BJ (cell line): Measurements from ENCODE around the gene NF1. TPM values are rescaled to one million over a fixed set of nuclear protein-coding genes. Genes with fewer than 3 reads are reported as not detected.

ENCODE experiments used
- CTCF ChIA-PET: fragments of 350-600 bp; formaldehyde crosslinking; extraction: SDS; loops from one replicate; lab custom pipeline; 2021; ENCODE audit warnings: antibody characterized with exemption, inconsistent platforms; lab: Yijun Ruan, JAX
- POLR2A ChIA-PET: fragments of 300-600 bp; sonication (Branson Sonifier 250); formaldehyde crosslinking; extraction: SDS; loops from one replicate; lab custom pipeline; 2021; ENCODE audit warnings: antibody characterized with exemption; lab: Charles Lee
- DNase-seq: peaks from one replicate; pipeline ENCODE4 v3.0.0-alpha.2; 2011; ENCODE audit warnings: low read depth
- H3K27me3 ChIP-seq: 2 replicates; pipeline ENCODE4 v1.6.0; 2011; ENCODE audit warnings: low read length; ENCODE audit not compliant: control insufficient read depth, insufficient read depth
- H3K36me3 ChIP-seq: 2 replicates; pipeline ENCODE4 v1.5.1; 2011; ENCODE audit warnings: low read length; ENCODE audit not compliant: control insufficient read depth, insufficient read depth
- H3K4me3 ChIP-seq: 2 replicates; pipeline ENCODE4 v1.5.1; 2011; ENCODE audit warnings: low read depth, mild to moderate bottlenecking, control low read depth, low read length
- CTCF ChIP-seq: IDR thresholded peaks from 2 replicates; pipeline ENCODE4 v1.5.1; 2011; ENCODE audit warnings: low read depth, mild to moderate bottlenecking, control low read depth, inconsistent platforms, low read length, moderate library complexity; ENCODE audit not compliant: insufficient read depth
- polyA plus RNA-seq: library from polyadenylated mRNA; depleted of rRNA; stranded (reverse); fragments of >200 nt; gene quantifications from 2 replicates; pipeline ENCODE4 v1.2.3, GENCODE V29; 2011

Gene NF1
- polyA plus RNA-seq, 1 experiment, result 29.3 TPM

- Histone ChIP-seq H3K4me3 (no peak overlapping the region), H3K27me3 (peaks cover 2% of the 10 kb centered on the region), H3K36me3 (no peaks in the 10 kb centered on the region)
- DNase-seq, result no peak
- TF ChIP-seq CTCF, result no peak
- CTCF ChIA-PET, result interaction anchor here (1.3 to 1.9 kb wide), 2 partner anchors 9 to 12 kb away, joined by 4 read pairs; no protein-coding TSS in a partner anchor
- POLR2A ChIA-PET, result no interaction called here
Measured at GRCh38 chr17:31413081-31413799, 318.5 kb downstream of the NF1 start.

GRCh38 chr17:31413874-31414549, 319.2 kb downstream of the NF1 start:
- peak; percentile 32 for DNase-seq
- no peak for TF ChIP-seq CTCF
- POLR2A ChIA-PET, result no interaction called here
- H3K4me3 ChIP-seq, result no peak overlapping the region
- no peaks in the 10 kb centered on the region; the same call in 1 of the 2 replicates for H3K27me3 ChIP-seq
- no peaks in the 10 kb centered on the region for H3K36me3 ChIP-seq
- CTCF ChIA-PET, result interaction anchor here (0.6 to 1.9 kb wide), 4 partner anchors 8 to 437 kb away, joined by 3 to 6 read pairs (median 4); no protein-coding TSS in a partner anchor

GRCh38 chr17:31414550-31414918, 319.8 kb downstream of the NF1 start:
- no peak for TF ChIP-seq CTCF
- Histone ChIP-seq H3K27me3 (no peaks in the 10 kb centered on the region; the same call in 1 of the 2 replicates), H3K4me3 (no peak overlapping the region), H3K36me3 (no peaks in the 10 kb centered on the region)
- DNase-seq, result no peak
- ChIA-PET CTCF (interaction anchor here (0.6 to 1.3 kb wide), 3 partner anchors 11 to 437 kb away, joined by 3 to 6 read pairs (median 4); no protein-coding TSS in a partner anchor), POLR2A (no interaction called here)

- ChIA-PET POLR2A (no interaction called here), CTCF (interaction anchor here (1.2 kb wide), 1 partner anchor 26 kb away, joined by 6 read pairs; no protein-coding TSS in a partner anchor)
- TF ChIP-seq CTCF, result no peak
- Histone ChIP-seq H3K4me3 (no peak overlapping the region), H3K27me3 (no peaks in the 10 kb centered on the region; the same call in 1 of the 2 replicates), H3K36me3 (no peaks in the 10 kb centered on the region)
- DNase-seq, result no peak
Measured at GRCh38 chr17:31415004-31415454, 320.3 kb downstream of the NF1 start.
